Measurements from ENCODE around the gene FAM13B.

DNA sequence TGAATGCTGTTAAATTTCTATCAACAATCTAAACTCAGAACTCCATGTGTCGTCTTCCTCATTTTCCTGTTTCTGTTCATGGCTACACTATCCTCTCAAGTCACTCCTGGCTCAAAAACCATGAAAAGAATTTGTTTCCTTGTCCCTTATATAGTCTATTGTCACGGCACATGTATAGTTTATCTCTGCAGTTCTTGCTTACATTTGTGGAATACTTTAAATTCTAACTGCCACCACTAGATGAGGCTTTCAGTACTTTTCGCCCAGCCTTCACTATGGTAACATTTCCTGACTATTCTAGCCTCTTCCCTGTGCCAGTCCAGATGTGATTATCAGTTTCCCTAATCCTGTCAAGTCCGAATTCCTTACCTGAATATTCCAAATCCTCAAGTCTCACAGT lies 109.0 kb downstream of the FAM13B start:
- TF ChIP-seq, protein P1, sequence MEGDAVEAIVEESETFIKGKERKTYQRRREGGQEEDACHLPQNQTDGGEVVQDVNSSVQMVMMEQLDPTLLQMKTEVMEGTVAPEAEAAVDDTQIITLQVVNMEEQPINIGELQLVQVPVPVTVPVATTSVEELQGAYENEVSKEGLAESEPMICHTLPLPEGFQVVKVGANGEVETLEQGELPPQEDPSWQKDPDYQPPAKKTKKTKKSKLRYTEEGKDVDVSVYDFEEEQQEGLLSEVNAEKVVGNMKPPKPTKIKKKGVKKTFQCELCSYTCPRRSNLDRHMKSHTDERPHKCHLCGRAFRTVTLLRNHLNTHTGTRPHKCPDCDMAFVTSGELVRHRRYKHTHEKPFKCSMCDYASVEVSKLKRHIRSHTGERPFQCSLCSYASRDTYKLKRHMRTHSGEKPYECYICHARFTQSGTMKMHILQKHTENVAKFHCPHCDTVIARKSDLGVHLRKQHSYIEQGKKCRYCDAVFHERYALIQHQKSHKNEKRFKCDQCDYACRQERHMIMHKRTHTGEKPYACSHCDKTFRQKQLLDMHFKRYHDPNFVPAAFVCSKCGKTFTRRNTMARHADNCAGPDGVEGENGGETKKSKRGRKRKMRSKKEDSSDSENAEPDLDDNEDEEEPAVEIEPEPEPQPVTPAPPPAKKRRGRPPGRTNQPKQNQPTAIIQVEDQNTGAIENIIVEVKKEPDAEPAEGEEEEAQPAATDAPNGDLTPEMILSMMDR (IDR thresholded peaks at IDR 0.05), result peak in 2 of 4 experiments; percentile 45 to 55
- TF ChIP-seq POLR2A (IDR thresholded peaks at IDR 0.05), result no peak
